HepG2 (cell line): Measurements from ENCODE around the gene DIABLO. TPM values are rescaled to one million over a fixed set of nuclear protein-coding genes. Genes with fewer than 3 reads are reported as not detected.
A peak's percentile ranks its signal among the peaks of the same experiment; 100 is the strongest.

ENCODE experiments used
- ARHGAP35 ChIP-seq: sonication (generic); formaldehyde crosslinking; IDR thresholded peaks from 2 replicates; pipeline ENCODE4 v1.9.0; 2022; ENCODE audit warnings: mild to moderate bottlenecking, inconsistent platforms, moderate library complexity, missing genetic modification reagents, borderline replicate concordance
- ATF2 ChIP-seq: sonication (generic); formaldehyde crosslinking; IDR thresholded peaks from 2 replicates; pipeline ENCODE4 v1.4.0; 2020; ENCODE audit warnings: missing genetic modification reagents
- CBX2 ChIP-seq, 2 experiments: fragments of 200-600 bp in 1 of 2; sonication (generic); formaldehyde crosslinking in 1 of 2; IDR thresholded peaks; 2 replicates each; pipeline versions ENCODE4 v1.7.0 to v1.8.1; 2018 to 2022; ENCODE audit warnings: low read depth in 2 of 2, low read length in 1 of 2, mild to moderate bottlenecking in 1 of 2, missing genetic modification reagents in 1 of 2
- CCDC6 ChIP-seq: sonication (generic); formaldehyde crosslinking; IDR thresholded peaks from 2 replicates; pipeline ENCODE4 v1.8.1; 2022; ENCODE audit warnings: mild to moderate bottlenecking, missing genetic modification reagents, moderate library complexity
- EED ChIP-seq: sonication (generic); formaldehyde crosslinking; IDR thresholded peaks from 2 replicates; pipeline ENCODE4 v1.5.0; 2020; ENCODE audit warnings: mild to moderate bottlenecking, missing genetic modification reagents
- FOSL2 ChIP-seq: sonication (generic); formaldehyde crosslinking; IDR thresholded peaks from 2 replicates; pipeline ENCODE4 v1.4.0; 2020; ENCODE audit warnings: missing genetic modification reagents
- FOXA1 ChIP-seq, 2 experiments: fragments of 450-650 bp in 1 of 2; sonication (generic) in 1 of 2; formaldehyde crosslinking in 1 of 2; IDR thresholded peaks; 2 replicates each; pipeline versions ENCODE4 v1.4.0 to v1.6.1; 2016 to 2020; ENCODE audit warnings: missing genetic modification reagents in 1 of 2
- GZF1 ChIP-seq: sonication (generic); formaldehyde crosslinking; IDR thresholded peaks from 2 replicates; pipeline ENCODE4 v1.5.1; 2020; ENCODE audit warnings: mild to moderate bottlenecking, missing genetic modification reagents
- JARID2 ChIP-seq: sonication (generic); formaldehyde crosslinking; IDR thresholded peaks from 2 replicates; pipeline ENCODE4 v1.8.1; 2023; ENCODE audit warnings: missing genetic modification reagents, inconsistent platforms; ENCODE audit not compliant: insufficient replicate concordance
- JDP2 ChIP-seq: sonication (generic); formaldehyde crosslinking; IDR thresholded peaks from 2 replicates; pipeline ENCODE4 v1.8.1; 2022; ENCODE audit warnings: missing genetic modification reagents, borderline replicate concordance
- KDM2A ChIP-seq: sonication (generic); formaldehyde crosslinking; IDR thresholded peaks from 2 replicates; pipeline ENCODE4 v1.4.0; 2020; ENCODE audit warnings: low read depth, missing genetic modification reagents, borderline replicate concordance
- KLF9 ChIP-seq: IDR thresholded peaks from 2 replicates; pipeline ENCODE4 v1.6.1; 2016; ENCODE audit warnings: low read depth
- NCOA5 ChIP-seq: sonication (generic); formaldehyde crosslinking; IDR thresholded peaks from 2 replicates; pipeline ENCODE4 v1.4.0; 2020; ENCODE audit warnings: missing genetic modification reagents
- PRDM10 ChIP-seq: sonication (generic); formaldehyde crosslinking; IDR thresholded peaks from 2 replicates; pipeline ENCODE4 v1.4.0; 2020; ENCODE audit warnings: low read depth, missing genetic modification reagents
- RFX5 ChIP-seq: IDR thresholded peaks from 2 replicates; pipeline ENCODE4 v1.6.1; 2011; ENCODE audit warnings: low read depth, low read length, improper control_type of control experiment
- SRF ChIP-seq: IDR thresholded peaks from 2 replicates; pipeline ENCODE4 v1.6.1; 2011; ENCODE audit warnings: mild to moderate bottlenecking, low read depth, low read length, moderate library complexity
- TFDP1 ChIP-seq: IDR thresholded peaks from 2 replicates; pipeline ENCODE4 v1.6.1; 2016; ENCODE audit warnings: missing compliant biosample characterization, missing genetic modification reagents, borderline replicate concordance
- TGIF2 ChIP-seq: IDR thresholded peaks from 2 replicates; pipeline ENCODE4 v1.6.1; 2016; ENCODE audit warnings: control low read depth, missing compliant biosample characterization
- ZFX ChIP-seq: sonication (generic); formaldehyde crosslinking; IDR thresholded peaks from 2 replicates; pipeline ENCODE4 v1.4.0; 2020; ENCODE audit warnings: mild to moderate bottlenecking, low read depth, missing genetic modification reagents, moderate library complexity
- ZNF562 ChIP-seq: sonication (generic); formaldehyde crosslinking; IDR thresholded peaks from 2 replicates; pipeline ENCODE4 v1.8.0; 2022; ENCODE audit warnings: missing genetic modification reagents, borderline replicate concordance
- ZNF761 ChIP-seq: sonication (generic); formaldehyde crosslinking; conservative IDR thresholded peaks from 2 replicates; pipeline ENCODE4 v1.4.0; 2020; ENCODE audit warnings: mild to moderate bottlenecking, missing genetic modification reagents
- ZNF839 ChIP-seq: sonication (generic); formaldehyde crosslinking; IDR thresholded peaks from 2 replicates; pipeline ENCODE4 v1.4.0; 2020; ENCODE audit warnings: missing genetic modification reagents, mild to moderate bottlenecking, borderline replicate concordance
- polyA plus RNA-seq, 8 experiments: library from polyadenylated mRNA; depleted of rRNA in 3 of 8; stranded (reverse) in 7 of 8; unstranded in 1 of 8; fragments of >200 nt; fragmentation: Illumina TruSeq in 4 of 8; extraction: Trizol in 4 of 8; gene quantifications; 2 replicates each; pipeline versions ENCODE4 v1.2.1 to v1.2.3, GENCODE V29; 2011 to 2016; ENCODE audit warnings: low read depth in 4 of 8, missing spikeins in 1 of 8, mixed read lengths in 1 of 8; ENCODE audit not compliant: insufficient read depth in 1 of 8
- total RNA-seq, 5 experiments: library from RNA; depleted of rRNA; stranded (reverse); fragments of >200 nt; fragmentation: Illumina TruSeq; extraction: Trizol; gene quantifications; 2 replicates each; pipeline ENCODE4 v1.2.3, GENCODE V29; 2016; ENCODE audit warnings: low read depth in 1 of 5
- TF ChIP-seq, protein P1 (sequence below): sonication (generic); formaldehyde crosslinking; IDR thresholded peaks from 2 replicates; pipeline ENCODE4 v1.8.1; 2023; ENCODE audit warnings: mild to moderate bottlenecking, missing genetic modification reagents

DIABLO gene
- total and polyA plus RNA-seq, 2 of the 13 experiments (the other 11 are each of a cell fraction or from before 2014, with no cell fraction given), result 20.7 to 70.9 TPM

- TF ChIP-seq ATF2 (peak; percentile 80; the same call in 1 of the 2 replicates), ARHGAP35 (CRISPR knock-in tag) (peak; percentile 39; the same call in 1 of the 2 replicates), SRF (no peak), EED (peak; percentile 69), TFDP1 (peak; percentile 73; the same call in 1 of the 2 replicates), FOSL2 (CRISPR knock-in tag) (peak; percentile 72), JDP2 (no peak), RFX5 (no peak), FOXA1 (IDR thresholded peaks at IDR 0.05) (no peak), FOXA1 (CRISPR knock-in tag; IDR thresholded peaks at IDR 0.05) (peak; percentile 30; the same call in 1 of the 2 replicates), GZF1 (no peak), TGIF2 (CRISPR knock-in tag) (peak; percentile 97), ZNF761 (CRISPR knock-in tag) (peak; percentile 96), CCDC6 (CRISPR knock-in tag) (peak; percentile 95), ZNF839 (CRISPR knock-in tag) (peak; percentile 92; the same call in 1 of the 2 replicates), JARID2 (no peak), ZFX (CRISPR knock-in tag) (peak; percentile 94), PRDM10 (CRISPR knock-in tag) (peak; percentile 43; the same call in 1 of the 2 replicates), ZNF562 (CRISPR knock-in tag) (no peak), NCOA5 (no peak), KDM2A (peak; percentile 98), KLF9 (CRISPR knock-in tag) (no peak), CBX2 (IDR thresholded peaks at IDR 0.05; ENCODE audit: low read depth, low read length) (no peak), CBX2 (CRISPR knock-in tag; IDR thresholded peaks at IDR 0.05; ENCODE audit: low read depth) (0 out of 2 replicates have a peak, but pooled peaks have one; percentile 47)
- TF ChIP-seq, protein P1, sequence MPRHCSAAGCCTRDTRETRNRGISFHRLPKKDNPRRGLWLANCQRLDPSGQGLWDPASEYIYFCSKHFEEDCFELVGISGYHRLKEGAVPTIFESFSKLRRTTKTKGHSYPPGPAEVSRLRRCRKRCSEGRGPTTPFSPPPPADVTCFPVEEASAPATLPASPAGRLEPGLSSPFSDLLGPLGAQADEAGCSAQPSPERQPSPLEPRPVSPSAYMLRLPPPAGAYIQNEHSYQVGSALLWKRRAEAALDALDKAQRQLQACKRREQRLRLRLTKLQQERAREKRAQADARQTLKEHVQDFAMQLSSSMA (CRISPR knock-in tag), result 0 out of 2 replicates have a peak, but pooled peaks have one; percentile 43
These were observed 40.5 kb upstream of the DIABLO start, which contains the start of gene VPS33A (continued) for GRCh38 chr12:122266230-122266901.
